ENCODE results near the gene PLAC9. TPM values are rescaled to one million over a fixed set of nuclear protein-coding genes. Genes with fewer than 3 reads are reported as not detected.

Gene PLAC9
- total and polyA plus RNA-seq, 2 experiments from 2014 or later: 1.1 to 11.0 TPM

GRCh38 chr10:80148166-80148805 lies 15.8 kb downstream of the PLAC9 start:
- H3K79me2 ChIP-seq (replicated peaks; ENCODE audit: insufficient read depth): no peaks in the 10 kb centered on the region
- no peaks in the 10 kb centered on the region; the same call in 2 of the 3 replicates for H3K9me3 Mint-ChIP-seq
- ATAC-seq: no peak

GRCh38 chr10:80149123-80149522 lies 16.6 kb downstream of the PLAC9 start:
- Histone ChIP-seq H3K79me2 (replicated peaks; ENCODE audit: insufficient read depth) (no peaks in the 10 kb centered on the region), H3K9me2 (ENCODE audit: insufficient read depth) (peaks cover 5% of the 10 kb centered on the region; the same call in 1 of the 2 replicates), H3K27ac (ENCODE audit: low read depth) (no peak overlapping the region), H3K4me2 (no peak overlapping the region), H3K4me1 (ENCODE audit: insufficient read depth) (no peaks in the 10 kb centered on the region), H2AFZ (no peak overlapping the region), H3K27me3 (ENCODE audit: insufficient read depth) (no peaks in the 10 kb centered on the region), H3K36me3 (ENCODE audit: insufficient read depth) (no peaks in the 10 kb centered on the region), H3K4me3 (no peak overlapping the region), H3F3A (replicated peaks; ENCODE audit: low read depth) (no peaks in the 10 kb centered on the region), H4K20me1 (replicated peaks; ENCODE audit: insufficient read depth) (no peaks in the 10 kb centered on the region)
- Mint-ChIP-seq H3K27ac (no peak overlapping the region), H3K36me3 (ENCODE audit: low read depth) (peaks cover 2% of the 10 kb centered on the region; the same call in 1 of the 3 replicates), H3K4me3 (no peak overlapping the region), H3K4me1 (peaks cover 17% of the 10 kb centered on the region), H3K9me3 (no peaks in the 10 kb centered on the region; the same call in 2 of the 3 replicates), H3K27me3 (ENCODE audit: insufficient read depth, low read depth, poor library complexity) (peaks cover 9% of the 10 kb centered on the region)
- ATAC-seq (no peak), DNase-seq (ENCODE audit: low spot score) (no peak)
- TF ChIP-seq ZNF114 (CRISPR knock-in tag; IDR thresholded peaks at IDR 0.05) (no peak), REST (IDR thresholded peaks at IDR 0.05; ENCODE audit: unreplicated experiment) (no peak), STAT1 (IDR thresholded peaks at IDR 0.05; ENCODE audit: unreplicated experiment) (no peak), EZH2phosphoT487 (IDR thresholded peaks at IDR 0.05; ENCODE audit: unreplicated experiment) (no peak), JUNB (IDR thresholded peaks at IDR 0.05; ENCODE audit: unreplicated experiment) (no peak), ETS1 (IDR thresholded peaks at IDR 0.05) (no peak)

More at GRCh38 chr10:80148166-80148805, 15.8 kb downstream of the PLAC9 start:
- no peak for DNase-seq (ENCODE audit: low spot score)
- Histone ChIP-seq H3K9me2 (ENCODE audit: insufficient read depth) (peaks cover 5% of the 10 kb centered on the region; the same call in 1 of the 2 replicates), H3K4me2 (no peak overlapping the region), H2AFZ (no peak overlapping the region), H3K27ac (ENCODE audit: low read depth) (no peak overlapping the region), H3K27me3 (ENCODE audit: insufficient read depth) (no peaks in the 10 kb centered on the region), H4K20me1 (replicated peaks; ENCODE audit: insufficient read depth) (no peaks in the 10 kb centered on the region), H3K4me1 (ENCODE audit: insufficient read depth) (no peaks in the 10 kb centered on the region), H3F3A (replicated peaks; ENCODE audit: low read depth) (no peaks in the 10 kb centered on the region), H3K4me3 (no peak overlapping the region), H3K36me3 (ENCODE audit: insufficient read depth) (no peaks in the 10 kb centered on the region)
- H3K36me3 Mint-ChIP-seq (ENCODE audit: low read depth): peaks cover under 1% of the 10 kb centered on the region; the same call in 1 of the 3 replicates
- peaks cover 17% of the 10 kb centered on the region for H3K4me1 Mint-ChIP-seq
- peaks cover 9% of the 10 kb centered on the region for H3K27me3 Mint-ChIP-seq (ENCODE audit: insufficient read depth, low read depth, poor library complexity)
- TF ChIP-seq EZH2 (IDR thresholded peaks at IDR 0.05; ENCODE audit: low read depth, unreplicated experiment) (no peak), NANOG (IDR thresholded peaks at IDR 0.05; ENCODE audit: borderline replicate concordance) (no peak), ZNF114 (CRISPR knock-in tag; IDR thresholded peaks at IDR 0.05) (no peak), EZH2phosphoT487 (IDR thresholded peaks at IDR 0.05; ENCODE audit: unreplicated experiment) (no peak), ETS1 (IDR thresholded peaks at IDR 0.05) (no peak)
- no peak overlapping the region for H3K27ac Mint-ChIP-seq
- no peak overlapping the region for H3K4me3 Mint-ChIP-seq
